ENCODE measurements around the gene DNM3.

The DNM3 gene

GRCh38 chr1:172382990-172383389 lies 541.7 kb downstream of the DNM3 start:
- no peak for DNase-seq

DNA sequence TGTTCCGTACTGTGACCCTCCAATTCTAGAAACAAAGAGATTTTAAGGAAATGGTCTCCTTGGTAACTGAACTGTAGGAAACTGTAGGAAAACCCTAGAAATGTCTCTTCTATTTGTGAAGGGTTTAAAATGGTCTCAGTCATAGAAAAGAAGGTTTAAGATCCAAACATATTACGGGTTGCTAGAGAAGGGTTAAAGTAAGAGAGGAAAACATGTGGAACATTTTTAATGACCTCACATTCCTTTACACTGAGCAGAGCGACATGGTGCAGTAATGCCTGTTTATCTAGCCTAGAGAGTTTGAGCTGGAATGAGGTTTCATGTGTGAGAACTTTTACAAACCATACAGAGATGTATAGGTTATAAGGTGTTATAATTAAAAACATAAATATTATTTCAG lies 542.2 kb downstream of the DNM3 start:
- no peak for DNase-seq

- DNase-seq: no peak
Measured at GRCh38 chr1:172384656-172385055, 543.4 kb downstream of the DNM3 start.

GRCh38 chr1:172386046-172386445 lies 544.7 kb downstream of the DNM3 start:
- no peak for DNase-seq

DNA sequence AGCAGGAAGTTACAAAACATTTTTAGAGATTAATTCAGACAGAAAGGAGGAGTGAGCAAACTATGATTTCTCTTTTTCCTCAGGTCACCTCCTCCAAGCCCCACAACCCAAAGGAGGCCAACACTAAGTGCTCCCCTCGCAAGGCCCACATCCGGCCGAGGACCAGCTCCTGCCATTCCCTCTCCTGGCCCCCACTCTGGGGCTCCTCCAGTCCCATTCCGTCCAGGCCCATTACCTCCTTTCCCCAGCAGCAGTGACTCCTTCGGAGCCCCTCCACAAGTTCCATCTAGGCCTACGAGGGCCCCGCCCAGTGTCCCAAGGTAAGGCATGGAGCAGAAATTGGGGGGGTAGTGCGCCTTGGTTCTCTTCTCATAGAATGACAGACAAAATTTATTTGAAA lies 547.2 kb downstream of the DNM3 start:
- DNase-seq: no peak

- DNase-seq: no peak
Measured at GRCh38 chr1:172390301-172390682, 549.0 kb downstream of the DNM3 start.

GRCh38 chr1:172390683-172391551 lies 549.6 kb downstream of the DNM3 start:
- no peak for DNase-seq

GRCh38 chr1:172391976-172392375 lies 550.7 kb downstream of the DNM3 start:
- DNase-seq: no peak

- DNase-seq: no peak
Measured at GRCh38 chr1:172393354-172393753, 552.1 kb downstream of the DNM3 start.

DNA sequence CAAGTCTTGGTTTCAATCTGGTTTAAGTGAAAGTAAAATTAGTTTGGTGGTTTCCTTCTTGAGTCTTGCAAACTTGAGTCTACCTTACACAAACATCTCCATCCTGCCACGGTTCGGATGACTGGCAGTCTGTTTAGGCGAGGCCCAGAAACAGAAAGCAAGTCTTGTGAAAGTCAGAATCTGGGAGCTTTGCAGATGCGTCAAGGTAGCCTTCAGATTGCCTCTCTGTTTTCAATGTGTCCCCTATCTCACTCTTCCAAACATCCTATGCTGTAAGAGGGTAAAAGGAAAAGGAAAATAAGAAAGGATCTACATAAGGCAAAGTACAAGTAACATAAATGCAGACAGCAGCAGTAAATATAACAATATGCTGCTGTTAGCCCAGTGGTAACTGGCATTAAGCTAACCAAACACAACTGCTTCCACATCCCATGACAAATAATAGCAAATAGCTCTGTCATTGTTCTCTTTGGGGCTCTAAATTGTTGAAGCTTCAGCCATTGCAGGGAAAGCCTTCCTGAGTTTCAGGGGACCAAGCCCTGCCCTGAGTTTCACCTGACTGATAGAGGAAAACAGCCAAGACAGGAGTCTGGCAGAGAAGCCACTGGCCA lies 552.9 kb downstream of the DNM3 start:
- no peak for DNase-seq

DNA sequence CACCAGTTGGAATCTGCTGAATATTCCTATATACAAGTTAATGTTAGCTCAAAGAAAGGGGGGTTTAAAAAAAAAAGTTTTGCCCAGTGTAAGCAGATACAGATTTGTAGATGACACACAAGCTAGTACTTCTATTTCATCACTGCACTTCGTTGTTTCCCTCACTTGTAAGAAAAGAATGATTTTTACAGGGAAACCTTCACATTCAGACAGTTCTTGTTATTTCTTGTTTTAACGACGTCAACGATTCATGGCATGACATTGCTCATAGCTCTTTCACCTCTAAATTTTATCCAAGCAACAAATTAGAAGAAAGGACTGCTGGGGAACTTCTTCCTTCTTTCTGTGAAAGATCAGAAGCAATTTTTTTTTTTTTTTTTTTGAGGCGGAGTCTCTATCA lies 553.5 kb downstream of the DNM3 start:
- DNase-seq: no peak

DNA sequence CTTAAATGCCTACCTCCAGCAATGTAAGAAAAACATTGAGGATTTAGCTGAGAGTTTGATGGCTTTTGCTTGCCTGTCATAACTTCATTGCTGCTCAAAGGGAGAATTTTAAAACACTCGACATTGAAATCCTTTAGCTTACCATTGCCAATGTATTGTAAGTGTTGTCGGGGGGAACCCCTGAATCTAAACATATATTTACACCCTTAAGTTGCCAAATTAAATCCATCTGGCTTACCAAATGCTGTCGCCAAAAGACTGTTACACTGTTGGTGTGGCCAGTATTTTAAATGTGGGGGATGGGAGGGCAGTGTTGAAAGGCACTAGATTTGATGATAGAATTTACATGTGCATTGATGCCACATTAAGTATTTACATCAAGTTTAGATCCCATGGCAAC lies 554.3 kb downstream of the DNM3 start:
- DNase-seq: no peak

DNA sequence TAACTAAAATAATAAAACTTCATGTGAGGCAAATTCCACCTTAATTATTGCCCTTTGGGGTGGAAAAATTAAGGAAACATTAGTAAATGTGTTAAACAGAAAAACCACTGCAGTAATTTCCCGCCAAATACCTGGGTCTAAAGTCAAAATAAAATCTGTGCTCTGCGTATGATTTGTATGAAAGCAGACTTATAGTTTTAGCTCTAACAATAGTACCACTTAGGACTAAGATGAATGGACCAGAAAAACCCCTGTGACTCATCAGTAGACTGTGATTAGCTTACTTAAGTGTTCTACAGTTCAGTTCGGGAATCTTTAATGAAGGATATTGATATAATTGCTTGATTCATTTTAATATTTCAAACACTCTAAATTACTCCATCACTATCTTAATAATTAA lies 555.9 kb downstream of the DNM3 start:
- DNase-seq: no peak

DNA sequence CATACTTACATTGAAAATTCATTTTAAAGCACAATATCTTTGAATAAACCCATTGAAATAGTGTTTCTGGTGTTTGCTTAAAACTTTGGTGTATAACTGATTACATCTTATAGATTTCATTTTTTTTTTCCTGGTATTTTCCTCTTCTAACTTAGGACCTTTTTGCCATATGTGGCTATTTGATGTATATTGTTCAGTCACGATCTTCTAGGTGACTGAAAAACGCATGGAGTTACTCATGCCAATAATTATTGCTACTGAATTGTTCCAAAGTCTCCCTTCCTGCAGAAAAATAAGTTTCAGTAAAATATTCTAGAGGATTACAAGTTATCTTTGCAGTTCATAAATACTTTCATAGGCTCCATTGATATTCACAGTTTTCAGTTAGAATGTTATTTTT lies 556.3 kb downstream of the DNM3 start:
- DNase-seq: no peak

DNA sequence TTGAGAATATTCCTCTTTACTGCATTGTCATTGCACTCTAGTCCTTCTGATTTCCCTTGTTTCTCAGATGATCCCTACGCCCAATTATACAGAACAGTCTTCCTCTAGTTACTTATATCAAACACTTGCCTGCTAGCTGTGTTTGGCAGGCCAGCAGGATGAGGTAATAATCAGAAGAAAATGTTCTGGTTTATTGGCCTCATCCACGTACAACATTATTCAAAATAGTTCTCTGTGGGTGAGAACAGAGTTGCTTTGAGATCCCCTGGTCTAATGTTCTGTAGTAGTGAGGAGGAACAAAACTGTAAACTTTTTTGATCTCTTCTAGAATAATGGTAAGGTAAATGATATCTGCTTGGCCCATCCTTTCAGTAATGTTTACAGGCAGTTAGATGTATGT lies 556.9 kb downstream of the DNM3 start:
- no peak for DNase-seq

- peak; percentile 27 for DNase-seq
Measured at GRCh38 chr1:172398970-172399755, 557.9 kb downstream of the DNM3 start.

DNA sequence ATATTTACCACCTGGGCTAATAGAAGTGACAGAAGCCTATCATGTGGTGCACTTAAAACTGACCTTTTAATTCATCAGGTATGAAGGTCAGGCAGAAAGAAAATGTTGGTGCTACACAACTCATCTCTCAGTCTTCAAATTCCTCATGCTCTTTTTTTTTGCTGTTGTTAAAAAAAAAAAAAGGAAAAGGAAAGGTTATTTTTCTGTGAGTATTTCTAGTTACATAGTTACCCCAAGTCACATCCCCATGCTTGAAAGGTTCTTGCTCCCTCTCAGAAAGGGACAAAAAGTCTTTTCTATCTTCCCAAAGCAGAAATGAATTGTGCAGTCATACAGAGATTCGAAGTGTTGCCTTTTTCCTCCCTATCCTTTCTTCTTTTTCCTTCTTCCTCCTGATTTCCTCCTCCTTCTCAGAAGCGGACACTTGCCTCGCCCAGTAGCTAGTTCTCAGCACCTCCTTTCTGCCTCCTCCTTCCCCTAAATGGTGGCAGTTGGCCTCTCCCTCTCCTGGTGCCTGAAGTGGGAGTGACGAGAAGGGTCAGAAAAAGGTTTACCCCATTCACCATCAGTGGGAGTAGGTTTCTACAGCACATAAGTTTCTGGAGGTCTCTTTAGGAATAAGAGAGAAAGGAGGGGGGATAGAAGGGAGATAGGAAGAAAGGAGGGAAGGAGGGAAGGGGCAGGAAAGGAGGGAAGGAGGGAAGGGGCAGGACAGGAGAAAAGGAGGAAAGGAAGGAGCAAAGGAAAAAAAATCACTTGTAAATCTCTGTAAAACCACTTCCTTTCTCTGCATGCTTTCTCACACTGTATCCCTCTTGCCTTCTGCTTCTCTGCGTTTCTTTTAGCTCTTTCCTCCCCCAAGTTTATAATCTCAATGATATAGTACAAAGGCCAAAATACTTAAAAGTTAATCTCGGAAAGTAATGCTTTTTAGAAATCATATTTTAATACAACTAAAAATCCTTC lies 558.7 kb downstream of the DNM3 start:
- no peak for DNase-seq

DNA sequence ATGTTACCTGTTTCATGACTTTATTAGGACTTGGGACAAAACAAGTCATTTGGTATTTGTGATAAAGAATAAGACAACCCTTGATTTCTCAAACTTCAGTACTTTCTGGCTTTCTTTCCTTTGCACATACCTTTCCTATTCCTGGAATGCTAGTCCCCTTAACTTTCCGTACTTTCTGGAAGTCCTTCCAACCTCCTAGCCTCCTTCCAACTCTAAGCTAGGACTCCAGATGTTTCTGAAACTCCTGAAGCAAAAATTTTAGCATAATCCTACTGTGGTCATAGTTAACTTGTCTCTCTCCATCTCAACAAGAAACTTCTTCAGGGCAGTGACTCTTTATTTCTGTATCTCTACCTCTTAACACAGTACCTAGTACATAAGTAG lies 559.4 kb downstream of the DNM3 start:
- no peak for DNase-seq

DNA sequence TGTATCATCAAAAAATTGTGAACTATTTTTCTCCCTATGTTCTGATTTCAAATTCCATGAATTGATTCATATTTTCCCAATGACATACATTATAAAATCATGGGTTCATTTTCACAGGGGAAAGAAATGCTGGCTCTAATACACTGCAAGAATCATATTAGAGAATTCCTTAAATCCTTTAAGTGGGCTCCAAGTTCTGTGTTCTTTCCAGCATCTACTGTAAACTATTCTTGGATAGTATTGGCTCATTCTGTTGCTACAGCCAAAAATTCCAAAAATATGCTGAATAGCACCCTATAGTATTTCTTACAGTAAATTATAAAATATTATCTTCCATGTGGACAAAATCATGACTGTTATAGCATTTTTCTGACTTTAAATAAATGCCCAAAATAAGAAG lies 560.2 kb downstream of the DNM3 start:
- DNase-seq: no peak

DNA sequence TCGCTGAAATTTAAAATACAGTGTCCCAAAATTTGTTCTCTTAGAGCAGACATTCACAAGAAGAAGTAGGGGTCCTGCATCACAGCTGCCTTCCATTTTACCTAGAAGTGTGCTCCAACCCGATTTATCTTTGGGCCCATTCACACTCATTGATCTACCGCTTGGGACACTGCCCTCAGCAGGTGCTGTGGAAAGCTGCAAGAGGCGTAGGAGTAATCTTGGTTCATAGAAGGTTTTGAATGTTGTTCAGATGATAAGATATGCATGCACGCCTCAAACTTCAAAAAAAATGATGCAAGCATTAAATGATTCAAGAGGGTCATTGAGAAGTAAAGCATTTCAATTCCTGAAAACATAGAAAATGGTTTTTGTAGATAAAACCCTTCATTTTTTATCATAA lies 560.6 kb downstream of the DNM3 start:
- DNase-seq: no peak

- no peak for DNase-seq
Measured at GRCh38 chr1:172402878-172403569, 561.7 kb downstream of the DNM3 start.

DNA sequence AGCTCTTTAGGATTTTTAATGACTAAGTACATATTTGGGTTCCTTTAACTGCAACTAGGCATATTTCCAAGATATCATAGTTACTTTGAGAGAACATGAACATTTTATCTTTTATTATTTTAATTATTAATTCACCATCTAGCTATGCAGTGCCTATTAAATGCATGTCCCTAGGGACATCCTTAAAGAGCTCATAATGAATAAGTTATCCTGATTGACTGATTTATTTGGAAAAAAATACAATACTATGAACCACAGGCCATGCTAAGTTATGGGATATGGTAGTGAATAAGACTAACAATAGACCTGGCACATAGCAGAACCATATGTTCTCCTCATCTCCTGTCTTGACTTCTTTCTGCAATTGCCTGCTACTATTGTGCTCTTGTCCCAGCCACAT lies 562.8 kb downstream of the DNM3 start:
- DNase-seq: no peak
